NT2/D1 (cell line): ENCODE data around the gene NPTXR.
"Not testable (repeated sequence)": the region's sequence is repeated elsewhere in the genome, so short reads cannot be mapped to it uniquely, and the experiment has no call there.

Source experiments
- DNase-seq: peaks from one replicate; pipeline ENCODE4 v3.0.0-alpha.2; 2011; ENCODE audit warnings: low read depth, low spot score
- H3K27me3 ChIP-seq: 2 replicates; pipeline ENCODE4 v1.6.0; 2011; ENCODE audit warnings: mild to moderate bottlenecking; ENCODE audit not compliant: insufficient read length, insufficient read depth
- H3K36me3 ChIP-seq: 2 replicates; pipeline ENCODE4 v1.6.1; 2011; ENCODE audit warnings: mild to moderate bottlenecking, low read length, mixed read lengths; ENCODE audit not compliant: insufficient read depth, insufficient read length
- H3K4me1 ChIP-seq: 2 replicates; pipeline ENCODE4 v1.5.1; 2011; ENCODE audit not compliant: insufficient read depth, insufficient read length
- H3K4me3 ChIP-seq: 2 replicates; pipeline ENCODE4 v1.5.1; 2011; ENCODE audit warnings: low read depth; ENCODE audit not compliant: insufficient read length
- H3K9ac ChIP-seq: 2 replicates; pipeline ENCODE4 v1.6.0; 2011; ENCODE audit warnings: low read depth; ENCODE audit not compliant: insufficient read length
- H3K9me3 ChIP-seq: 2 replicates; pipeline ENCODE4 v1.5.1; 2011; ENCODE audit warnings: mild to moderate bottlenecking, low read length; ENCODE audit not compliant: insufficient read depth
- SUZ12 ChIP-seq: IDR thresholded peaks from 2 replicates; pipeline ENCODE4 v1.6.1; 2011; ENCODE audit not compliant: insufficient read length, insufficient read depth; ENCODE audit errors: extremely low read depth
- YY1 ChIP-seq: IDR thresholded peaks from 2 replicates; pipeline ENCODE4 v1.6.1; 2011; ENCODE audit not compliant: insufficient read length, insufficient read depth
- ZNF274 ChIP-seq: IDR thresholded peaks from 2 replicates; pipeline ENCODE4 v1.6.1; 2011; ENCODE audit warnings: mild to moderate bottlenecking, low read depth, low read length

Gene NPTXR

GRCh38 chr22:38859581-38860282 lies 15.9 kb upstream of the NPTXR start:
- Histone ChIP-seq H3K27me3 (no peaks in the 10 kb centered on the region), H3K36me3 (peaks cover 13% of the 10 kb centered on the region), H3K4me1 (peaks cover 12% of the 10 kb centered on the region), H3K9me3 (no peaks in the 10 kb centered on the region), H3K9ac (no peak overlapping the region), H3K4me3 (no peak overlapping the region)
- TF ChIP-seq SUZ12, result no peak
- no peak for DNase-seq

GRCh38 chr22:38858492-38858891 lies 14.7 kb upstream of the NPTXR start:
- H3K9me3 ChIP-seq, result no peaks in the 10 kb centered on the region
- no peak overlapping the region for H3K9ac ChIP-seq
- H3K4me1 ChIP-seq, result peaks cover 12% of the 10 kb centered on the region
- H3K27me3 ChIP-seq, result no peaks in the 10 kb centered on the region
- H3K36me3 ChIP-seq, result peaks cover 5% of the 10 kb centered on the region
- TF ChIP-seq SUZ12 (no peak), YY1 (no peak), ZNF274 (no peak)
- no peak overlapping the region for H3K4me3 ChIP-seq
- no peak for DNase-seq

- not testable (repeated sequence) for H3K27me3 ChIP-seq, H3K4me1 ChIP-seq, H3K9ac ChIP-seq, H3K36me3 ChIP-seq, H3K4me3 ChIP-seq, H3K9me3 ChIP-seq, DNase-seq
These were observed 10.6 kb upstream of the NPTXR start for GRCh38 chr22:38854476-38854875.

GRCh38 chr22:38853883-38854282 lies 10.1 kb upstream of the NPTXR start:
- not testable (repeated sequence) for H3K27me3 ChIP-seq, H3K4me1 ChIP-seq, H3K36me3 ChIP-seq, H3K9ac ChIP-seq, H3K9me3 ChIP-seq, H3K4me3 ChIP-seq, DNase-seq

DNA sequence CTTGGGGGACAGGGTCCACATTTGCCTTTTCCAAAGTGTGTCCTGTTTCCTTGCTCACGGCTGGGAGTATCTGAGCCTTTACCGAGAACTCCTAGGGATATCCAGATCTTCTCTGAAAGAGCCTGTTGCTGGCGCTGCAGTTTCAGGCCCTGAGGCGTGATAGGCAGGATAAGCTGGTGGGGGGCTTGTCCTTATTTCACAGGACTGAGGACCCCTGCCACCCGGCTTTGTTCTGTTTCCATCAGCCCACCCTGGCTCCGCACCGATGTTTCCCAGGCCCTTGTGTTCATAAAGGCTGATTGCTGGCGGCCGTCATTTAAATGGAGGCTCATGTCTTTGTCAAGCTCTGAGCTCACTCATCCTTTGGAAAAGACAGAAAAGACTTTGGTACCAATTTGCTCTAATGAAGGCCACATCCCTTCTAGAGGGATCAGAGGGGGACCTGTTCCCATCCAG lies 9.4 kb upstream of the NPTXR start:
- no peak overlapping the region for H3K4me3 ChIP-seq
- H3K9ac ChIP-seq, result peak overlapping the region; percentile 57
- H3K36me3 ChIP-seq, result no peaks in the 10 kb centered on the region
- no peaks in the 10 kb centered on the region for H3K9me3 ChIP-seq
- H3K4me1 ChIP-seq, result peaks cover 5% of the 10 kb centered on the region
- no peak for TF ChIP-seq ZNF274
- TF ChIP-seq YY1, result no peak
- no peak for TF ChIP-seq SUZ12
- H3K27me3 ChIP-seq, result peaks cover 12% of the 10 kb centered on the region
- DNase-seq, result no peak

- peaks cover 12% of the 10 kb centered on the region for H3K27me3 ChIP-seq
- TF ChIP-seq YY1 (no peak), ZNF274 (no peak), SUZ12 (no peak)
These were observed 8.7 kb upstream of the NPTXR start for GRCh38 chr22:38852522-38852921.

DNA sequence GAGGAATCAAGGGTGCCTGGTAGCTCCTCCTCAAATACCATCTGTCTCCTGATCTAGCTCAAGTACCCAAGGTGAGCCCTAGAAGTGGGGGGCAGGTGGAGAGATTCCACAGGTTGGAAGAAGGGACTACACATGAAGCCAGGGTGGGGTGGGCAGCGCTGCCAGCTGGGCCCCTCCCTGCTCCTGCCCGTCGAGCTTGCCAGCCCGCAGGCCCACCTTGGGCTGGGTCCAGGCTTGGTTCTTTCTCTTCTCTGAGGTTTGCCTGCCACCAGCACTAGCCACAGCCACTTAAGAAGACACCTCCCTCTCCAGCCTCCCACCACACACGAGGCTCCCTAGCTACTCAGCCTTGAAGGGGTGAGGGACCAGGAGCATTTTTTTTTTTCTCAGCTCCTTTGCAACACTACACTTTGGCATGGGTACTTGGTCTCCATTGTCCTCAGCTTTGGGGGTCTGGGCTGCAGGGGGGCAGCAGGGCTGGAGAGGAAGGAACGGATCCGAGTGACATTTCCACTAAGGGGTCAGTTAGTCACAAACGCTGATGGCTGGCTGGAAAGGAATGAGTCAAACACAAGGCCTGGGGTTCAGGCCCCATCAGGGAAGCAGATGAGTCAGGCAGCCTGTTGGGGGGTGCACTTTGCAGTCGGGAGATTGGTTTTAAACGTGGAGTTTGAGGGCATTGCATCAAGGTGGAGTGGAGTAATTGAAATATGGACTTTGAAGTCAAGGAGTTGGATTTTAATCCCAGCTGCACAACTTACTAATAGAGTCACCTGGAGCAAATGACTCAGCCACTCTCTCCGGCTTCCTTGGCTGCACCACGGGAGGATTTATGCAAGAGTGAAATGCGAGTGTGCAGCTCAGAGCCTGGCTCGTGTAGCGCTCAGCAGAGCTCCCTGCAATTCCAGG lies 7.4 kb upstream of the NPTXR start:
- TF ChIP-seq SUZ12 (no peak), YY1 (no peak), ZNF274 (no peak)
- Histone ChIP-seq H3K27me3 (peaks cover 12% of the 10 kb centered on the region), H3K9ac (peak overlapping the region; percentile 8), H3K4me1 (peaks cover 6% of the 10 kb centered on the region), H3K4me3 (no peak overlapping the region), H3K9me3 (no peaks in the 10 kb centered on the region), H3K36me3 (no peaks in the 10 kb centered on the region)
- no peak for DNase-seq

More at GRCh38 chr22:38852522-38852921, 8.7 kb upstream of the NPTXR start:
- Histone ChIP-seq H3K36me3 (no peaks in the 10 kb centered on the region), H3K9me3 (no peaks in the 10 kb centered on the region), H3K4me3 (no peak overlapping the region), H3K9ac (peak overlapping the region; percentile 57), H3K4me1 (peaks cover 6% of the 10 kb centered on the region)
- DNase-seq, result no peak
